ENCODE measurements around the gene KIF18A. TPM values are rescaled to one million over a fixed set of nuclear protein-coding genes. Genes with fewer than 3 reads are reported as not detected.

KIF18A gene
- total RNA-seq, result 11.8 and 12.1 TPM in 2 replicates

DNA sequence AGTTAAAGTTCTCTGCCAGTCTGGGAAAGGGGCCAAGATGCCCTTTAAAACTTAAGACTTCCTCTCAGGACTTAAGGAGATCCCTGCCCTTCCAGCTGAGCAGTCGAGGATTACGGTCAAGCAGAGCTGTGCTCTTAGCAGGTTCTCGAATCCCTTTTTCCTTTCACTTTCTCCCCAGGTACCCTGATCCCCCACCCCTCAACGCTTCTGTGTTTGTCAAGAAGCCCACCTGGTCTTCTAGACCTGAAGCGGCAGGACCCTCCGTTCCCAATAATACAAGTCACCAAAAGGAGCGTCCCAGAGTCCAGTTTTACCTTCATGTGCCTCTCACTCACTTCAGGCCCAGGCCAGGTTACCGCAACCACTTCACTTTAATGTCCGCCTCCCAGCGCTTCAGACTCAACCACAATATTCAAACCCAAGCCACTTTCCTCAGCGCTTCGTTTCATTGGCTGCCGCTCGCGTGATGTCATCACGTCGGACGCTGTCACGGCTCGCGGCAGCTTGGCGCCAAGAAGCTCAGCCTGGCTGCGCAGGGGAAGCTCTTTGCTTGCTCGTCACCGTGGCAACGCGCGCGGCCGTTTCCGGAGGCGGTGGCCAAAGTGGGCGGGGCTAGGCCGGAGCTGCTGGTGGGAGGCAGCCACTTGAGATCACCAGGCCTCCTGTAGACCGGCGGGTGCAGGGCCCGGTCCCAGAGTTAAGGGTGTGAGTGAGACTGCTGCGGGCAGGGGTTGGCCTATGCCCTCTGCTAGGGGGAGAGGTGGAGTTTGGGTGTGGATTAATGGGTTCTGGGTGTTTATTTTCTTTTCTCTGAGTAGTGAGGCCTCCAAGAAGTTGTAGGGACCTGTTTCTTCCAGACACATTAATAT lies at the start of gene KIF18A, which contains the start of gene METTL15:
Gene KIF18A (minus strand): TSS at position 407 of the 869 bp plus-strand sequence. CDS start 10,209 bp downstream, outside the sequence.
Gene METTL15 (plus strand): TSS at position 639 of the 869 bp plus-strand sequence. CDS start 4,947 bp downstream, outside the sequence.

Other genes starting within 250 kb of the KIF18A start
- gene METTL15, start 232 bp upstream of the KIF18A start, total RNA-seq, result 6.2 and 7.9 TPM in 2 replicates